Neutrophil (primary cell): ENCODE data around the gene FGFR3.

Experiments
- H3K27ac ChIP-seq: fragments of 200-600 bp; sonication (generic); 2 replicates; pipeline ENCODE4 v1.5.1; 2016; ENCODE audit warnings: mild to moderate bottlenecking, moderate library complexity
- H3K27me3 ChIP-seq: fragments of 200-600 bp; sonication (generic); 2 replicates; pipeline ENCODE4 v1.6.0; 2016; ENCODE audit warnings: mild to moderate bottlenecking
- H3K36me3 ChIP-seq: fragments of 200-600 bp; sonication (generic); 2 replicates; pipeline ENCODE4 v1.5.1; 2017
- H3K4me1 ChIP-seq, 2 experiments: fragments of 200-600 bp in 1 of 2; sonication (generic) in 1 of 2; 1 replicate in 1 of 2; 2 replicates in 1 of 2; pipeline versions ENCODE4 v1.5.1 to v1.6.1; 2013 to 2016; ENCODE audit warnings: low read depth in 1 of 2, low read length in 1 of 2, mild to moderate bottlenecking in 1 of 2, moderate library complexity in 1 of 2; ENCODE audit not compliant: control insufficient read depth in 1 of 2, insufficient read depth in 1 of 2
- H3K4me3 ChIP-seq, 2 experiments: fragments of 200-600 bp in 1 of 2; sonication (generic) in 1 of 2; 1 replicate in 1 of 2; 2 replicates in 1 of 2; pipeline ENCODE4 v1.5.1; 2013 to 2016; ENCODE audit warnings: low read depth in 1 of 2, low read length in 1 of 2, mild to moderate bottlenecking in 1 of 2, moderate library complexity in 1 of 2
- H3K9me3 ChIP-seq: fragments of 200-600 bp; sonication (generic); 2 replicates; pipeline ENCODE4 v1.5.1; 2016
- TF ChIP-seq, protein P1 (sequence below): fragments of 200-600 bp; sonication (generic); IDR thresholded peaks from 2 replicates; pipeline ENCODE4 v1.5.1; 2016; ENCODE audit warnings: antibody characterized with exemption

FGFR3 gene

DNA sequence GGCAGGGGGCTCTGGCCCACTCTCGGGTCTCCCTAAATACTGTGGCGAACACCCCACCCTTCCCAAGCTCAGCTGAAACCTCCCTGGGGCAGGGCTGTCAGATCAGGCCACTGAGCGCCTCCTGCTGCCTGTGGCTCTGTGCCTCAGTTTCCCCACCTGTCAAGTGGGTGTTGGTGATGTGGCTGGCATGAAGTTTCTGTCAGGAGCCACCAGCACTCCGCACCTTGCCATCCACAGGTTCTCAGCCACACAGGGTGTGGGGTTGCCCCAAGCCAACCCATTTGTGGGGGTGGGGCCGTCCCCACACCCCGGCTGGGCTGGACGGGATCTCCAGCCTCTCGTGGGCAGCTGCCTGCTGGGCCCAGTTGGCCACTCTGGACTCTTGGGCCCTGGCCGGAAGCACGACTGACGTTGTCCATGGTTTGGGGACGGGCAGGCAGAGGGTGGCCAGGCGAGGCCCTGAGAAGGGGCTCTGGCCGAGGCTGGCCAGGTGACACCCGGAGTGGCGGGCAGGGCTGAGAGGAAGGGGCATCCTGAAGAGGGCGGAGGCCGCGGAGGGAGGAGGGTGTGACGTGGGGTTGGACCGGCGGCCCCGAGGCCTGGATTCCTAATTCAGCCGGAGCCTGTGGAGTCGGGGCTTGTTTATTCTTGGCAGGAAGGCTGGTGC lies 5.5 kb upstream of the FGFR3 start:
- H3K27ac ChIP-seq = no peak overlapping the region
- H3K9me3 ChIP-seq = no peaks in the 10 kb centered on the region
- H3K4me1 ChIP-seq = peaks cover 6 to 7% of the 10 kb centered on the region in 2 experiments
- peaks cover 37% of the 10 kb centered on the region for H3K27me3 ChIP-seq
- no peaks in the 10 kb centered on the region for H3K36me3 ChIP-seq
- no peak overlapping the region for H3K4me3 ChIP-seq
- TF ChIP-seq, protein P1, sequence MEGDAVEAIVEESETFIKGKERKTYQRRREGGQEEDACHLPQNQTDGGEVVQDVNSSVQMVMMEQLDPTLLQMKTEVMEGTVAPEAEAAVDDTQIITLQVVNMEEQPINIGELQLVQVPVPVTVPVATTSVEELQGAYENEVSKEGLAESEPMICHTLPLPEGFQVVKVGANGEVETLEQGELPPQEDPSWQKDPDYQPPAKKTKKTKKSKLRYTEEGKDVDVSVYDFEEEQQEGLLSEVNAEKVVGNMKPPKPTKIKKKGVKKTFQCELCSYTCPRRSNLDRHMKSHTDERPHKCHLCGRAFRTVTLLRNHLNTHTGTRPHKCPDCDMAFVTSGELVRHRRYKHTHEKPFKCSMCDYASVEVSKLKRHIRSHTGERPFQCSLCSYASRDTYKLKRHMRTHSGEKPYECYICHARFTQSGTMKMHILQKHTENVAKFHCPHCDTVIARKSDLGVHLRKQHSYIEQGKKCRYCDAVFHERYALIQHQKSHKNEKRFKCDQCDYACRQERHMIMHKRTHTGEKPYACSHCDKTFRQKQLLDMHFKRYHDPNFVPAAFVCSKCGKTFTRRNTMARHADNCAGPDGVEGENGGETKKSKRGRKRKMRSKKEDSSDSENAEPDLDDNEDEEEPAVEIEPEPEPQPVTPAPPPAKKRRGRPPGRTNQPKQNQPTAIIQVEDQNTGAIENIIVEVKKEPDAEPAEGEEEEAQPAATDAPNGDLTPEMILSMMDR = no peak

DNA sequence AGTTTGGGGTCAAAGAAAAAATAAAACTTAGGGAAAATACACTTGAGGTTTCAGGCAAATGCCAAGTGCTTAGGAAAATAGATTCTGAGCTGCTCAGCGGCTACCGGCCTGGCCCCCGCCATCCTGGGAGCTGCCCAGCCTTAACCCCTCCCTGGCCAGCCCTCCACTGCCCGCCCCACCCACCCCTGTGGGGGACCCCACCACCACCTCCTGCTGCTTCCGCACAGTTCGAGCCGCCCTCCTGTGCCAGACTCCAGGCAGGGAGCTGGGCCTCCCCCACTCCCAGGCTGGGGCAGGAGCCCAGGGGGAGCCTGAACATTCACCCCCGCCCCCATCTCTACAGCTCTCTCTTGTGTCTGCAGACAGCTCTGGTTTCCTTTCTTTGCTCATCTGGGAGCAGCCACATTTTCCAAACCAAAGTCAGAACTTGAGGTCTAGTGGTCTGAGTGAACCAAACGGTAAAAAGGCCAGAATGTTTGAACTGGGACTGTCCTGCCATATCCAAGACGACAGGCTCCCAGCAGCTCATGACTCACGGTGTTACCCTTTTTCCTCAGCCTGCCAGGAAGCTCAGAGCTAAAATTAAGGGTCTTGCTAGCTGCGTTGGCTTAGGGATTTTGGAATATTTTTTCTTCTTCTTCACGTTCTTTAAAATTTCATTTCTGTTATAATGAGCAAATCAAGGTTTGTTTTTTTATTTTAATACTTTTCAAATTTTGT lies 4.7 kb upstream of the FGFR3 start:
- TF ChIP-seq, protein P1 = no peak
- peaks cover 7 to 8% of the 10 kb centered on the region in 2 experiments for H3K4me1 ChIP-seq
- H3K36me3 ChIP-seq = no peaks in the 10 kb centered on the region
- H3K27ac ChIP-seq = no peak overlapping the region
- peaks cover 44% of the 10 kb centered on the region for H3K27me3 ChIP-seq
- no peaks in the 10 kb centered on the region for H3K9me3 ChIP-seq
- no peak overlapping the region for H3K4me3 ChIP-seq

DNA sequence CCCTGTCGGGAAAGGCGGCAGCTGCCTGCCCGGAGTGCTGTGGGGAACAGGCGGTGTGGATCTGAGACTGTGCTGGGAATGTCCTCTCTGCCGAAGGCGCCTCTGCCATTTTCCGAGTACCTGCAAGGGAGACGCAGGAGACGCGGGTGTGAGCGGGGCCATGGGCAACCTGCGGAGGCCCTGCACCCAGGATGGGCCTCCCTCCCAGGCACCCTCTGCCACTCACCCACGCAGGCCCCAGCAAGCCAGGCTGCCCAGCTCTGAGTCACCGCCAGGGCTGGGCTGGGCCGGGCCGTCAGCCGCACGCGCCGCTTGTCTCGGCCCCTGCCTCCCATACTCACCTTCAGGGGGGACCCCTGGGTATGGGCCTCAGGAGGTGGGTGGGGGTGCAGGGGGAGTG lies 3.5 kb upstream of the FGFR3 start:
- Histone ChIP-seq H3K27me3 (peaks cover 56% of the 10 kb centered on the region), H3K27ac (no peak overlapping the region), H3K4me3 (no peak overlapping the region), H3K36me3 (no peaks in the 10 kb centered on the region), H3K4me1 (peaks cover 7 to 16% of the 10 kb centered on the region in 2 experiments), H3K9me3 (no peaks in the 10 kb centered on the region)
- TF ChIP-seq, protein P1 = no peak

DNA sequence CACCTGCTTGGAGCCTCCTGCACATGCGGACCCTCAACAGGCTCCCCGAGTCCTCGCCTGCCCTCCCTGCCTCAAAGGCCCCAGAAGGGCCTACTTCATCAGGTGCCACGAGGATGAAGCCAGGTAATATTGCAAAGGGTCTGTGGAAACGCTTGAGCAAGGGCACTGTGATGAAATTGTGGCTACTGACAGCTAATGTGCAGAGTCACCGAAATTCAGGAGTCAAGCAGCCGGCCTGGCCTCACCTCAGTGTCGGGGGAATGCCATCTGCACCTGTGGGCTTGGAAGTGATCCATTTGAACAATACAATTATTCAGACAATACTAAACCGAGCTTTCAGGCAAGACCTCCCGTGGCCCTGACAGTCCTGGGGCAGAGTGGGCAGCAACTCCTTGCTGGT lies 3.1 kb upstream of the FGFR3 start:
- Histone ChIP-seq H3K4me3 (no peak overlapping the region), H3K4me1 (peaks cover 7 to 21% of the 10 kb centered on the region in 2 experiments), H3K36me3 (no peaks in the 10 kb centered on the region), H3K27ac (no peak overlapping the region), H3K27me3 (peaks cover 60% of the 10 kb centered on the region), H3K9me3 (no peaks in the 10 kb centered on the region)
- TF ChIP-seq, protein P1 = no peak

DNA sequence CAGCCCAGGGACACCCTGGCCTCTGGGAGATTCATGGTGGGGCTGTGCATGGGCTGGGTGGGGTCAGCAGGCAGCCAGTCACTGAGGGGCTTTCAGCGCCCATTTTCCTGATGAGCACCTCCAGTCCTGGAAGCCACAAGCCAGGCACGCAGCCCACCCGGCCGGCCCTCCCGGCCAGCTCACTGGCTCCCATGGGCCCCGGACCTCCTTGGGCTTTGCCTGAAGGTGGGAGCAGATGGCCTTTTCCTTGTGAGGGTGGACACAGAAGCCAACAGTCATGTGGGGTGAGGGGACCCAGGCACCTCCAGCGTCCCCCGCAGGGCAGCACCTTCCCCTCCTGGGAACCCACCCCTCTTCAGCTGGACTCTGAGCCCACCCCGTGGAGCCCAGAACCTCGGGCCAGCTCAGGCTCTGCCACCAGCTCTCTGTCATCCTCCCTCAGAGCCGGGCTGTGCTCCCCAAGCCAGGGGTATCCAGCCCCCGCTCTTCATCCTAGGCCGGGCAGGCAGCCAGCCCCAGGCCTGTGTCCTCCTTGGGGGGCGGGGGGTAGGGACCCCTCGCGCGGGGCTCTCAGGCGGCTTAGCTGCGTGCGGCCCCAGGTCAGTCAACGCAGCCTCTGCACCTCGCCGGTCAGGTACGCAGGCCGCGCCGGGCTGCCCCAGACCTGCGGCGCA lies 798 bp upstream of the FGFR3 start:
- Histone ChIP-seq H3K27ac (no peak overlapping the region), H3K4me1 (peaks cover 7 to 24% of the 10 kb centered on the region in 2 experiments), H3K36me3 (no peaks in the 10 kb centered on the region), H3K9me3 (no peaks in the 10 kb centered on the region), H3K27me3 (peaks cover 83% of the 10 kb centered on the region), H3K4me3 (no peak overlapping the region)
- TF ChIP-seq, protein P1 = no peak
